Stimulated activated naive CD8-positive, alpha-beta T cell treated with anti-CD3 and anti-CD28 coated beads, Interleukin-15, amount 100 ng/mL, for 72 hours (primary cell): Measurements from ENCODE around the gene NFATC4.
"Not testable (repeated sequence)": the region's sequence is repeated elsewhere in the genome, so short reads cannot be mapped to it uniquely, and the experiment has no call there.

Experiments
- ATAC-seq: fragments of 150-1000 bp; cut with Tn5 transposase; 2 replicates; pipeline ENCODE4 v1.10.0; 2021; ENCODE audit warnings: mild to moderate bottlenecking, moderate library complexity
- DNase-seq, 2 donors: peaks; one replicate each; pipeline ENCODE4 v3.0.0; 2021 to 2022
- H3K27ac Mint-ChIP-seq, 2 donors: one replicate each; pipeline ENCODE4 v1.8.0; 2022; ENCODE audit warnings: mild to moderate bottlenecking in 2 of 2, mixed read lengths in 2 of 2, moderate library complexity in 2 of 2
- H3K27me3 Mint-ChIP-seq: one replicate; pipeline ENCODE4 v1.8.0; 2022; ENCODE audit warnings: mixed read lengths
- H3K4me1 Mint-ChIP-seq: one replicate; pipeline ENCODE4 v1.8.0; 2022; ENCODE audit warnings: mild to moderate bottlenecking, mixed read lengths
- H3K4me3 Mint-ChIP-seq, 2 donors: one replicate each; pipeline ENCODE4 v1.8.0; 2022; ENCODE audit warnings: mild to moderate bottlenecking in 2 of 2, mixed read lengths in 2 of 2, moderate library complexity in 1 of 2
- H3K9me3 Mint-ChIP-seq, 2 donors: one replicate each; pipeline ENCODE4 v1.8.0; 2022; ENCODE audit warnings: mixed read lengths in 2 of 2

Gene NFATC4

DNA sequence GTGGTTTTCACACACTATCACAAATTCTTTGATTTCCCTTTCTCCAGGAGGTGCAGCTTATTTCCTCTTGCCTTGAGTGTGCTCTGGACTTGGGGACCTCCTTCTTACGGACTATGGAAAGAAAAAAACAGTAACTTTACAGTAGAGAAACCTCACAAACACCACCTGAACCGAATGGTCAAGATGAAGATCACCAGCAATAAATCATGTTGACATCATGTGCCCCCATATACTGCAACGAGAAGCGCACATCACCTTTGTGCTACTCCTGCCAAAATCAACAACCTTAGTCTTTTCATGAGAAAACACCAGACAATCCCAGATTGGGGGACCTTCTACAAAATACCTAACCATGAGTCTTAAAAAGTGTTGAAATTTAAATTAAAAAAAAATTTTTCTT, 17.5 kb downstream of the NFATC4 start:
- no peak for DNase-seq
- H3K27me3 Mint-ChIP-seq, result peaks cover 9% of the 10 kb centered on the region
- H3K9me3 Mint-ChIP-seq, result no peaks in the 10 kb centered on the region
- no peak overlapping the region for H3K27ac Mint-ChIP-seq
- H3K4me1 Mint-ChIP-seq, result peaks cover 7% of the 10 kb centered on the region
- no peak for ATAC-seq
- no peak overlapping the region for H3K4me3 Mint-ChIP-seq

DNA sequence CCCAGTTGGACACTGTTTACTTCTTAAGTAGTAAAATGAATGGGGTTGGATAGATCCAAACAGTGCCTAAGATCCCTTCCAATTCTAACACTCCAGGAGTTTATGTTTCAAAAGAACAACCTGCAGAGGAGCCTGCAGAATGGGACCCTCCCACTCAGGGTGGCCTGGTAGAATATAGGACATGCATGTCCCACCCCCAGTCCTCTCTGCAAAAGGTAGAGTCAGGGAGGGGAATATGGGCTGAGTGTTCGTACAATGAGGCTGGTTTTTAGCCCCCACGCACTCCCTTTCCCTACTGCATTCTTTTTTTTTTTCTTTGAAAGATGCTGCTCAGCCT, 19.0 kb downstream of the NFATC4 start:
- Mint-ChIP-seq H3K4me3 (no peak overlapping the region), H3K9me3 (no peaks in the 10 kb centered on the region), H3K27ac (no peak overlapping the region), H3K4me1 (no peaks in the 10 kb centered on the region), H3K27me3 (peaks cover 22% of the 10 kb centered on the region)
- DNase-seq, result no peak
- no peak for ATAC-seq

GRCh38 chr14:24387579-24387978, 19.6 kb downstream of the NFATC4 start:
- DNase-seq, H3K9me3 Mint-ChIP-seq, H3K4me3 Mint-ChIP-seq, ATAC-seq, H3K4me1 Mint-ChIP-seq, H3K27ac Mint-ChIP-seq: not testable (repeated sequence)
- H3K27me3 Mint-ChIP-seq, result peaks cover 22% of the 10 kb centered on the region

GRCh38 chr14:24388474-24389179, 20.6 kb downstream of the NFATC4 start:
- Mint-ChIP-seq H3K4me3 (no peak overlapping the region), H3K27ac (no peak overlapping the region), H3K27me3 (peaks cover 22% of the 10 kb centered on the region), H3K9me3 (no peaks in the 10 kb centered on the region), H3K4me1 (no peaks in the 10 kb centered on the region)
- no peak for ATAC-seq
- DNase-seq, result no peak

DNA sequence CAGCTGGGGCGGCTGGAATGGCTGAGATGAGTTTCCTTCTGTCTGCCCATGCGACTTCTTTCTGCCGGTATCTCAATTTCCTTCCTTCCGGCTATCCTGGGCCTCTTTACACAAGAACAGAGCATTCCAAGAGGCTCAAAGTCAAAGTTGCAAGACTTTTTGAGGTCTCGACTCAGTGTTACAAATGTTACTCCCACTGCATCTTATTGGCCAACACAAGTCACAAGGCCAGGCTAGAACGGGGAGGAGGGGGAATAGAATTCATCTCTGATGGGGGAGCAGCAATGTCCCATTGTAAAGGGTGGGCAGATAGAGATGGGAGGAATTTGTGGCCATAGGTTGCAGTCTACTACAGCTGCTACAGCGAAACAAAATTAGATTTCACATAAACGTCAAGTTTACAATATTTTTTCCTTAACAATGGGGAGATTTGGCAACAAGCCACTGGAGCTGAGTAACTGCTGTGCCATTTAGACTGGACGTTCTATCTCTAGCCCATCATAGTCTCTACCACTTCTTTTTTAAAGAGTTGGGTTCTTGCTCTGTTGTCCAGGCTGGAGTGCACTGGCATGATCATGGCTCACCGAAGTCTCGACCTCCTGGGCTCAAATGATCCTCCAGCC, 21.4 kb downstream of the NFATC4 start:
- ATAC-seq (no peak), DNase-seq (no peak)
- no peaks in the 10 kb centered on the region for H3K4me1 Mint-ChIP-seq
- peaks cover 22% of the 10 kb centered on the region for H3K27me3 Mint-ChIP-seq
- H3K9me3 Mint-ChIP-seq, result no peaks in the 10 kb centered on the region
- no peak overlapping the region for H3K4me3 Mint-ChIP-seq
- H3K27ac Mint-ChIP-seq, result no peak overlapping the region

- DNase-seq (no peak), ATAC-seq (no peak)
- Mint-ChIP-seq H3K27ac (peak overlapping the region in 1 of 2 donors; percentile 43), H3K9me3 (no peaks in the 10 kb centered on the region), H3K4me3 (no peak overlapping the region), H3K27me3 (peaks cover 22% of the 10 kb centered on the region), H3K4me1 (peaks cover 4% of the 10 kb centered on the region)
These were observed 22.9 kb downstream of the NFATC4 start for GRCh38 chr14:24390701-24391468.

- H3K27me3 Mint-ChIP-seq, result peaks cover 33% of the 10 kb centered on the region
- no peak for DNase-seq
- H3K27ac Mint-ChIP-seq, result no peak overlapping the region
- no peaks in the 10 kb centered on the region for H3K9me3 Mint-ChIP-seq
- no peak overlapping the region for H3K4me3 Mint-ChIP-seq
- ATAC-seq, result no peak
- H3K4me1 Mint-ChIP-seq, result peaks cover 6% of the 10 kb centered on the region
These were observed 24.5 kb downstream of the NFATC4 start for GRCh38 chr14:24392325-24393091.

DNA sequence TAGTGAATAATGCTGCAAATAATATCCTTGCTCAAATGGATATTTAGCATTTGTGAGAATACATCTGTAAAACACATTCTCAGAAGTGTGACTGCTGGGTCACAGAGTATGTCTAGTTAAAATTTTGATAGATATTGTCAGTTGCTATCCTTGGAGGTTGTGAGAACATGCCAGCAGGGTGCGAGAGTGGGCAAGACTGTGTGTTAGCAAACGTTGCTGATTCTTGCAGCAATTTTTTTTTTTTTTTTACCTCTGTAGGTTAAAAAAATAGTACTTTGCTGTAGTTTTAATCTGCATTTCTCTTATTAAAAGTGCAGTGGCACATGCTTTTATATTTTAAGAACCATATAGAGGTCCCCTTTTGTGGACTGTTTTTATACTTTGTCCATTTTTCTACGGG, 26.3 kb downstream of the NFATC4 start:
- Mint-ChIP-seq H3K9me3 (no peaks in the 10 kb centered on the region), H3K27ac (no peak overlapping the region), H3K4me1 (peaks cover 8% of the 10 kb centered on the region), H3K4me3 (no peak overlapping the region), H3K27me3 (peaks cover 32% of the 10 kb centered on the region)
- DNase-seq, result no peak
- no peak for ATAC-seq

- ATAC-seq, result no peak
- Mint-ChIP-seq H3K27me3 (peaks cover 41% of the 10 kb centered on the region), H3K9me3 (no peaks in the 10 kb centered on the region), H3K4me3 (no peak overlapping the region), H3K27ac (no peak overlapping the region), H3K4me1 (peaks cover 13% of the 10 kb centered on the region)
- no peak for DNase-seq
These were observed 27.9 kb downstream of the NFATC4 start for GRCh38 chr14:24395609-24396582.

DNA sequence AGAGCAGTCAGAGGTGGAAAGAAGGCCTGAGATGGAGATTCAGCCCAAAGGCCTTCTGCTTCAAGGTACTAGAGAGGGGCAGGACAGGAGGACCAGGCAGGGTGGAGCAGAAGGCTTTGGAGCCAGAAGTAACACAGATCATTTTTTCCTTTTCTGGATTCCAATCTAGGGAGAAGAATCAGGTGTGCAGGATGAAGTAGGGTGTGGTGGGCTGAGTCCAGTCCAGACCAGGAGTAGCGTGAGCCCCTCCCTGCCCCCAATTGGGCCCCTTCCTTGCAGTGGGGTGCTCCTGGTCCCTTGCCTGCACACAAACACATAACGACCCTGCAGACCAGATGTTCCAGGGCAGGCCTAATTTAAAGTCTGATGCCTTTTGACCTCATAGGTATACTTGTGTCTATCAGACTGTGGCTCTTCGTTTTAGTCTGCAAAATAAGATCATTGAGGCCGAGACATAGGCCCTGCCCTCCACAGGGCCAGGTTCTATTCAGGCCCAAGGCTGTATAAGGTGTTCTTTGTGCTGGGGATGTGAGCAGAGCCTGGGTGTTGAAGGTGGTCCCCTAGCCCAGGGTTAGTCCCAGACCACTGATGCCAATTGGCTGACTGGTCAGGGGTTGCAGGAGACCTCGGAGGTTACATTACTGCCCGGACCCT, 29.8 kb downstream of the NFATC4 start:
- Mint-ChIP-seq H3K4me3 (no peak overlapping the region), H3K27ac (no peak overlapping the region), H3K4me1 (peaks cover 18% of the 10 kb centered on the region), H3K27me3 (peaks cover 32% of the 10 kb centered on the region), H3K9me3 (no peaks in the 10 kb centered on the region)
- no peak for ATAC-seq
- DNase-seq, result no peak

DNA sequence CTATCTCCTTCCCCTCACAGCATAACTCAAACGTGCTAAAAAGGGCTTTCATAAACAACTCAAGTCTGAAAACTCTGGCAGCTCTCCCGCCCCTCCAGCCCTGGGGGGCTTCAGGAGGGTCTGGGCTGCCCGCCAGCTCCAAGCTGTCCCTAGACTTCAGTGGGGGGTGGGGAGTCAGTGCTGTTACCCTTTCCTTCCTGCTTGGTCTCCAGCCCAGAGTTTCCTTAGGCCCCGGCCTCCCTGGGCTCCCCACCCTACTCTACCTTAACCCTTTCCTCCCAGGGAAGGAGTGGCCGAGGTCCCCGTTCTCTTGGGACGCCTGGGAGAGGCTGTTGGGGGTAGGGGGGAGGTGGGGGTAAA, 30.3 kb downstream of the NFATC4 start:
- no peak for DNase-seq
- H3K27ac Mint-ChIP-seq, result no peak overlapping the region
- H3K4me1 Mint-ChIP-seq, result peaks cover 18% of the 10 kb centered on the region
- no peak for ATAC-seq
- H3K4me3 Mint-ChIP-seq, result no peak overlapping the region
- H3K27me3 Mint-ChIP-seq, result peaks cover 38% of the 10 kb centered on the region
- no peaks in the 10 kb centered on the region for H3K9me3 Mint-ChIP-seq

DNA sequence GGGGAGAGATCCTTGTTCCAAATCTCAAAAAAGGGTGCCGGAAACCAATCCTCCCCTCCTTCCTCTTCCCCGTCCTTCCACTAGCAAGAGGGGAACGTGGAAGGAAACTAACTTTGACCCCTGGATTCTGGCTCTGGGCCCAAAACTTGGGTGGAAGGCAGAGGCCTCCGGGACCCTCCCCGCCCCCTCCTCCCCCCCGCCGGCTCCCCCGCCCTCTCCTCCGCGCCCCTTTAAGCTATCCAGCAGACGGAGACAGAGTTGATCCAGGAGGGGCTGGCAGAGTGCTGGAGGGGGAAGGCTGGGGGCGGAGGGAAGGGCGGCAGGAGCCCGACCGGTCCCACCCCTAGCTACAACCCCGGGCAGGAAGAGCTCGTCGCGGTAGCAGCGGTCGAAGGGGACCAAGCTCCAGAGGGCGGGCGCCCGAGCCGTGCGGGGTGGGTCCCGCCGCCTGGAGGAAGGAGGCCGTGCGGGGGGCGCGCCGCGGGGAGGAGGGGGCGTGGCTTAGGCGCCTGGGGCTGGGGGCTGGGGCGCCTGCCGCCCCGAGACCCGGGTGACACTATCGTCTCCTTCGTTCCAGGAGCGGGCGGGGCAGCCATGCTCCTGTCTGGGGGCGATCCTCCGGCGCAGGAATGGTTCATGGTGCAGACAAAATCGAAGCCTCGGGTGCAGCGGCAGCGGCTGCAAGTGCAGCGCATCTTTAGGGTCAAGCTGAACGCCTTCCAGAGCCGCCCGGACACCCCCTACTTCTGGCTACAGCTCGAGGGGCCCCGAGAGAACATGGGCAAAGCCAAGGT, 30.9 kb downstream of the NFATC4 start, which contains the start of gene NYNRIN:
TSS of gene NYNRIN (plus strand) at position 351 of the 794 bp plus-strand sequence. CDS start at position 595, 244 bp downstream.
- no peak within 1 kb of the TSS for H3K27ac Mint-ChIP-seq
- peak within 1 kb of the TSS; percentile 58 to 80 for H3K4me3 Mint-ChIP-seq
- ATAC-seq (peak; percentile 87), DNase-seq (peak; percentile 21 to 24)
- no peaks in the 10 kb centered on the region for H3K9me3 Mint-ChIP-seq
- peaks cover 43% of the 10 kb centered on the region for H3K27me3 Mint-ChIP-seq
- H3K4me1 Mint-ChIP-seq, result peaks cover 18% of the 10 kb centered on the region

GRCh38 chr14:24399447-24399822, 31.5 kb downstream of the NFATC4 start:
- peak; percentile 46 for ATAC-seq
- no peak for DNase-seq
- Mint-ChIP-seq H3K27me3 (peaks cover 49% of the 10 kb centered on the region), H3K9me3 (no peaks in the 10 kb centered on the region), H3K4me1 (peaks cover 18% of the 10 kb centered on the region), H3K4me3 (peak overlapping the region; percentile 58 to 80), H3K27ac (no peak overlapping the region)
